Left renal pelvis (tissue), 4 donors: ENCODE data around the gene VAV3. TPM values are rescaled to one million over a fixed set of nuclear protein-coding genes. Genes with fewer than 3 reads are reported as not detected.

Experiments used
- DNase-seq, 4 donors: peaks; one replicate each; pipeline ENCODE4 v3.0.0-alpha.2; 2013; ENCODE audit warnings: low read depth in 4 of 4, low spot score in 3 of 4
- polyA plus RNA-seq, 4 donors: library from polyadenylated mRNA; unstranded; fragments of 120-200 nt; gene quantifications; one replicate each; pipeline ENCODE4 v1.2.1, GENCODE V29; 2013; ENCODE audit not compliant: insufficient read length in 4 of 4

The VAV3 gene
- polyA plus RNA-seq, 4 donors = 4.7 to 142 (median 123) TPM

DNA sequence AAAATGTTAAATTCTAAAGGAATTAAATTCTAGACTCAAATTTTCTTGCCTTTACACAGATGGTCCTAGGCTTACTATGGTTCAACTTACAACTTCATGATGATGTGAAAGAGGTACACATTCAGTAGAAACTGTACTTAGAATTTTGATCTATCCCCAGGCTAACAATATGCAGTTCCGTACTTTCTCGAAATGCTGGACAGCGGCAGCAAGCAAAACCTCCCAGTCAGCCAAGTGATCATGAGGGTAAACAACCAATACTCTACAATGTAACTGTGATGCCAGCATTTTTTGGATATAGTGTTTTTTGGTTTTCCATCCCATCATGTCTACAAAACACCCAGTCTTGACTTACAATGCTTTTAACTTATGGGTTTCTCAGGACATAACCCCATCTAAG lies 25.7 kb downstream of the VAV3 start:
- no peak for DNase-seq

DNA sequence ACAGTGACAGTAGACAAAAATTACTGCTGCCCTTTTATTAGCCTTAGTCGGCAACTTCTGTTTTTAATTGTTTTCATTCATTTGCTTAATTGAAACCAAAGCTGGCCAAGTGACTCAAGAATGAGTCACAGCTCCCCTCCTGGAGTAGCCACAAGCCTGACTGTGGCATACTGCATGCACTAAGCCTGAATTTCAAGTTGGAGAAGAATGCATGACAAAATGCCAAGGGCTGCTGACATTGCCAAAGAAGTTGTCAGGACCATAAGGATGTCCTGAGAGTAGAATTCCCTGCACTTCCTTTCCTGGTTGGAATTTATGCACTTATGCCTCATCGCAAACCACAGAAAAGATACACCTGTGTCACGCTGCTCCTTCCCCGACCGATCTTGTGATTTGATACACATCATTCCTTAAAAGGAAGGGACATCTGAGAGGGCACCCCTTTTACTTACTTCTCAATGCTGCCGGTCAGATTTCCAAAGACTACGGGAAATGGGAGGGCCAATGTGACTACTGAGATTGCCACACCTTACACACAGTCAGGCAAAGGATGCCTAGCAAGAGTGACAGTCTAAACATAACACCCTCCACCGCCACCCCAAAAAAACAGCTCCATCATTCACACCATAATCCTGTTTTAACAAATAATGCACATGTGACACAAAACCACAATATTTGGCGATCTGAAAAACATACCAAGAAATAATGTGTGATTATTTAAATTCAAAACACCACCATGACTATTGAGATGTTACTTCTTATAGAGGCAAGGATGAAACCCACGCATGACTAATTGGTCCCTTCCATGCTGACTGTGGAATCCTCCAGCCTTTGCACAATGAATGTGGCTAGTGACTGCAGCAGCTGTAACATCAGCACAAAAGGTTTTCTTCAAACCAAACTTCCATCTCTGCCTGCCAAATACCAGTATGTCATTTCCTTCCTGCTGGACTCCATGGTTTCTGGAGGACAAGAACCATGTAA lies 28.2 kb downstream of the VAV3 start:
- DNase-seq = no peak

DNA sequence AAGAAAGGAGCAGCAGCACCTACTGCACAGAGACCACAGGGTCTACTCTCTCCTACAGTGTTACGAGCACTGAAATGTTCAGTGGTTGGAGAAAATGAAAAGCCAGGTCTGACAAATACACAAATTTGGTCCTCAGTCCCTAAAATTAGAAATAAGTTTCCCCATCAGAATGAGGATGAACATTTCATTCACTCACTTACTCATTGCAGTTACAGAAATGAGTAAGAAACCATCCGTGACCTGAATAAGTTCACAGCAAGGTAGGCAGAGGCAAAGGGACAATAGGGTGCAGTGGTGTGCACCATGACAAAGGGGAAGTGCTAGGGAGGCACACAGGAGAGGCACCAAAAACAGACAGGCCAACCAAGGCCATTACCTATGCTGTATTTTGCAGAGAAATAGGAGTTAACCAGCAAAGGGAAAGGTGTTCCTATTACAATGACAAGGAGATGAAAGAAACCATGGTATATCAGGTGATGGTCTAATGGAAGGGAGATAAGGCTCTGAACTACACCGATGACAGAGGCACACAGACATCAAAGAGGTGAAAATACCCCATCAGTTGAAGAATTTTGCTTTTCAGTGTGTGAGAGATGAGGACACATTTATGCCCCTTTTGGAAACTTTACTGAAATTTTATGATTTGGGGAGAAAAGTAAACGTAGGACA lies 29.4 kb downstream of the VAV3 start:
- no peak for DNase-seq

DNA sequence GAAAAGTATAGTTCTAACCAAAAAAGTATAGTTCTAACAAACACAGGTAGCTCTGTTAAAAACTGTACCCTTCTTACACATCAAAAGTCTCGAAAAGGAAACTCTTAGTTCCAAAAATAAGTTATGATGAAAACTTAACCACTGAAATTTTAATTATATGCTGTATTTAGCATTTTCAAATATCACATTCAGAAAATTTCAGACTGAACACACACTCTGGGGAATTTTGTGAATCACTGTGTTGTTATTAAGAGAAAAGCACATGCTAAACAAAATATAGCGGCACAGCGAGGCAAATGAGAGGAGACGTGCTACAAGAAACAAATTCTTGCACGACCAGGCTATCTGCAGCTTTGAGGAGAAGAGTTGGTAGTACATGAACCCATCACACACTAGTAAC lies 30.4 kb downstream of the VAV3 start:
- no peak for DNase-seq

DNA sequence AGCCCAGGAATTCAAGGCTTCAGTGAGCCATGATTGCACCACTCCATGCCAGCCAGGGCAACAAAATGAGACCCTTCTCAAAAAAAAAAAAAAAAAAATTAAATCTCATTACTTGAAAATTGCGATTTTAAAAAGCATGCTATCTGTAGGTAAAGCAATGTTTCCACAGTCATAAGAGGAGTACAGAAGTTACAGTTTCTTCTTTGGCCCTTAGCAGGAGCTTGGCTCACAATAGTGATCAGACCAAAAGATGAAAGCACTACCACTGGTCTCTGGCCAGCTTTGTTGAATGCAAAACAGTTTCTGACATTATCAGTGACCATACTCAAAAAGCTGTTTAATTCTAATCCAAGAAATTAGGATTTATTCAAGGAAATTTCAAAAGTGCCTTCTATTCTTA lies 31.2 kb downstream of the VAV3 start:
- no peak for DNase-seq

DNA sequence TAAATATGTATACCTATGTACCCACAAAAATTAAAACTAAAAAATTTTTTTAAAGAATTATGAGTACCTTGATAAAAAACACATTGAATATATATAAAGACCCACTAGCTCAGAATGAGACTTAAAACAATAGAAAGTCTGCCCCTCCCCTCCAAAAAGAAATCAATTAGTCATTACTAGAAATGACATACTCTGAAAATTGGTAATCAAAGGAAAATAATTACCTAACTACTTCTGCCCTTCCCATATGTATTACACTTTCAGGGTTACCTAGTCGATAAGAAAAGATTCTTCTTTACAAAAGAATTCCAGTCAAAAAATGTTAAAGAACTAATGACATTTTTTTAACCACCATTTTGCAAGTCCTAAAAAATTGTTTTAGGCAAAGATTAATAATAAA lies 34.7 kb downstream of the VAV3 start:
- no peak for DNase-seq

DNA sequence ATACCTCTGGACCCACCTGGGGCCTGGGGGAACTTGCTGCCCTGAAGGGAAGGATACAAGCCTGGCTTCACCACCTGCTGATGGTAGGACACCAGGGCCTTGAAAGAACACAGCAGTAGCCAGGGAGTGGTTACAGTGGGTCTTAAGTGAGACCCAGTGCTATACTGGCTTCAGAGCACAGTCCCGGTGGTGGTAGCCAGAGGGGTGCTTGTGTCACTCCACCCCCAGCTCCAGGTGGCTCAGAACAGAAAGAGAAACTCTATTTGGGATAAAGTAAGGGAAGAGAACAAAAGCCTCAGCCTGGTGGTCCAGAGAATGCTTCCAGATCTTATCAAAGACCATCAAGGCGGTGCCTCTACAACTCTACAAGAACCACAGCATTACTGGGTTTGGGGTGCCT lies 37.2 kb downstream of the VAV3 start:
- DNase-seq = no peak

DNA sequence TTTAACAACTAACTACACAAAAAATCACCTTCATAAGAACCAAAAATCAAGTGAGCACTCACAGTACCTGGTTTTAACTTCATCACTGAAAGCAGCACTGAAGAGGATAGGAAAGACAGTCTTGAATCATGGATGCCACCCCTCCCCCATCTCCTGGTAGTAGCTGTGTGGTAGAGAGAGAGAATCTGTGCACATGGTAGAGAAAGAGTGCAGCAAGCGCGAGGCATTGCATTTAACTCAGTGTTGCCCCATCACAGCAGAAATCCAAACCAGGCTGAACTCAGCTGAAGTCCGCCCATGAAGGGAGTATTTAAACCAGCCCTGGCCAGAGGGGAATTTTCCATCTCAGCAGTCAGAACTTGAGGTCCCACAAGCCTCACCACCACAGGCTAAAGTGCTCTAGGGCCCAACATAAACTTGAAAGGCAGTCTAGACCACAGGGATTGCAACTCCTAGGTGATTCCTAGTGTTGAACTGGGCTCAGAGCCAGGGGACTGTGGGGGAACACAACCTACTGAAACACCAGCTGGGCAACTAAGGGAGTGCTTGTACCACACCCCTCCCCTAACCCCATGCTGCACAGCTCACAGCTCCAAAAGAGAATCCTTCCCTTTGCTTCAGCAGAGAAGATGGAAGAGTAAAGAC lies 38.4 kb downstream of the VAV3 start:
- DNase-seq = no peak

DNA sequence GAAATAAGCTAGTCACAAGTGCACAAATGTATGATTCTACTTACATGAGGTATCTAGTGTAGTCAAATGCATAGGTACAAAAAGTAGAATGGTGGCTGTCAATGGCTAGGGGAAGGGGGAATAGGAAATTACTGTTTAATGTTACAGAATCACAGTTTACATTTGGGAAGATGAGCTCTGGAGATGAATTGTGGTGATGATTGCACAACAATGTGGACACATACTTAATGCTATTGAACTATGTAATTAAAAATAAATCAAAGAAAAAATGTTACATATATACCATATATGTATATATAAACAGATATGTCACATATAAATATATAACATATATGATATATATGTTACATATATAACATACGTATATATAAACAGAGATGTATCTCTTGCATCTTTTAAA lies 39.4 kb downstream of the VAV3 start:
- no peak for DNase-seq

DNA sequence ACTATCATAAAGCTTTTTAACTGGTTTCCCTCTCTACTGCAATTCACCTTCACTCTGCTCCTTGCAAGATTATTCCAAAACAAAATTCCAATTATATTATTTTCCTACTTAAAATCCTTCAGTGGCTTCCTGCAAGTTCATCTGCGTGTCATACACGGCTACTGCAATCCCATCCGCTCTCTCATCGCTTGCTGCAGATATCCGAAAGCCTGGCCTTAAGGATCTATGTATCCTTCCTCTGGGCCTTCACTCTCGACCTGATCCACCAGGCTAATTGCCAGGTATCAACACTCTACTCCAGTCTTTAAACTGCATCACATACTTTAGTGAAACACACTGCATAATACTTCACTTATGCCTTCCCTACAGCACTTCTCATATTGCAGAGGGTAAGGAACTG lies 44.0 kb downstream of the VAV3 start:
- no peak for DNase-seq

DNA sequence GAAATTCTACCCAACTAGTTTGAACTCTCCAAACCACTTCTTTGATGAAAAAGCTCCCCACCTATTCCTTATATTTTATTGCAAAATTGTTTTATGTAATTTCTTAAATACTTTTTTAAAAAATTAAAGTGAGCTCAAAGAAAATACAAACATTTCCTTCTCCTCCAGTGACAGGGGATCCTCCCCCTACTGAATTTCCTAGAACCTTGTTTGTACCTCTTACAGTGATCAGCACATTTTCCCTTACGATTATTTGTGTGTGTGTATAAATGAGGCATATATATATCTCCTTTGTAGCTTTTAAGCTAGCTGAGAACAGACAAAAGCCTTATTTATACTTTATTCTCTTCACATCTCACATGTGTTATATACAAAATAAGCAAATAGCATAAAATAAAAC lies 44.4 kb downstream of the VAV3 start:
- DNase-seq = no peak

DNA sequence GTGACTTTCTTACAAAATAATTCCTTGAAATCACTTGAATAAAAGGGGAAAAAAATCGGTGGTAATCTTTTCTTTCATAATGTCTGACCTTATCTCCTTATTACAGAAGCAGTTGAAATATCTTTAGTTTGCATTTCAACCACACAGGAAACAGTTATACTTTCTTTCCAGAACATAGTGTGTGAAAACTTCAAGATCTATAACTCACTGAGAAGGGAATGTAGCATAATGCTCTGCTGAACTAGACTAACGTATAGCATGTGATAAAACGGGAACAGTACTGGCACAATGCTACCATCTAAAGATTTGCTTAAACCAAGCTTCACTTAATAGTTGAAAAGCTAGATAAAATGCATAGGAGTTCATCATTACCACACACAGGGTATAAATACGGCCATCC lies 45.0 kb downstream of the VAV3 start:
- DNase-seq = no peak

DNA sequence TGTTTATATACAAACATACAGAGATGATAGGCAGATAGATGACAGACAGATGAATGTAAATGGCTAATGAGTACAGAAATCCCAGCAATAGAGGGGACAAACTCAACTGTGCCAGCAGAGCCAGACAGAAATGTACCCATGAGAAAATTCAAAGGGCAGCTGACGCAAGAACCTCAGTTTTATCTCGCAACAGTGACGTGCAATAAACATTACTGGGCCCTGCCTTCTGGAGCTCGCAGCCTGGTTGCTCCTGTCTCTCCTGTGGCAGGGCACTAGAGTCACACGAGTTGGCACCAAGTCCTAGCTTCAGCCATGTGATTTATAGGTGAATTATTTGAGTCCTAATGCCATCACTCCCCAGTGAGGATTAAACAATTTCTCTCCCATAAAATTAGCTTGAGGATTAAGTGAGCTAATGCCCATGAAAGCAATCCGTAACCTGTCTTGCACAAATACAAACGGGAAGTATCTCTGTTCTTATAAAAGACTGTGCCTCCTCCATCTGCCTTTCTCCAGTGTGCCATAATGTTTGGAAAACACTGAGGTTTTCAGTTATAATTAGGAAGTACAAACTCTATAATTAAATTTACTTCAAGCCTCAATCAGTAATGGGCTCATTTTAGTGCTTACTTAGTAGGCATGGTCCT lies 50.7 kb downstream of the VAV3 start:
- DNase-seq = no peak

DNA sequence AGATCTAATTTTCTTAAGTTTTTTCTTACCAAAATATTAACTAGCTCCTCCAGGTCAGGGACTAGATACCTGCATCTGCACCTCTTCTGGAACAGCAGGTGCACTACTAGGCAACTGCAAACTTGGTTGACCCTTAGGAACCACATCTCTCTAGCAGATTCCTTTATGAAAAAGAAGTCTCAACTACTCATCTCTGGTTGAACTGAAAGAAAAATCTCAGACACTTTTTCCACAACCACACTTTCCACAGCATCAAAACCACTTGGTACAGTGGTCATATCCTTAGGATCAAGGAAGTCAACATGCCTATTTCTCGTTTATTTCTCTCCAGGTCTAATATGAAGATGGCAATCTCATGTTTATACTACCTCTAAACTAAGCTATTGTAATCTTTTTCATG lies 52.3 kb downstream of the VAV3 start:
- DNase-seq = no peak

DNA sequence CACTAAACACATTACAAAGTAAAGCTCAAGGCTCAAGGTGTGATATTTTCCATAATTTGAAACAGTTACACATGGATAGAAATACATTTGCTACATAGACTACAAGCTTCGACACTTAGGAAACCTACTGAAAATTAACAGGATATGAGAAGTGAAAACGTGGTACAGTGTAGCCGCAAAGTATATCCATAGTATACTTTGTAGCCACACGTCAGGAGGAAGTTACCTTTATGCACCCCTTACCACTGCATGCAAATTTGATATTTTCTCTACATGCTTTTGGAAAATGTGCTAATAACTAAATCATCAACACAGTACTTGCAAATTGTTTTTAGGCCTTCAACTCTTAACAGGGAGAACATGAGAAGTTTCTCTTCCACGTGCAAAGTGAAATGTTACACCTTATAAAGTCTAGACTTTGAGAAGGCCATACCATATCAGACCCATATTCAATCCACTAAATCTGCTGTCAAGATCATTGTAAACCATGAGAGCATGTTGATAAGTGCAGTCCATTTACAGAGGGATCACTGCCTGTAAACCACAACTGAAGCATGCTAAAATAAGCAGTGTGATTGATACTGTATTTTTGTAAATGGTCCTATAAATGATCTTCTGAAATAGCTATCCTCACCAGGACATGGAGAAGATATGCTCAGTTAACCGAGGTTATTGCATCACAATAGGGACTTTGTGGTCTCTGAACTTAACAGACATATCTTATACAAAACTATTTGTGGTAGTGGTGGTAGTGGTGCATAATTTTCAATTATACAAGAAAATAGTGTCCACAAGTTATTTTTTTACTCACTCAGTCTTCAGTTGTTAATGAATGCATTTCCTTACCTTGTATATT lies 64.7 kb downstream of the VAV3 start:
- DNase-seq = no peak

DNA sequence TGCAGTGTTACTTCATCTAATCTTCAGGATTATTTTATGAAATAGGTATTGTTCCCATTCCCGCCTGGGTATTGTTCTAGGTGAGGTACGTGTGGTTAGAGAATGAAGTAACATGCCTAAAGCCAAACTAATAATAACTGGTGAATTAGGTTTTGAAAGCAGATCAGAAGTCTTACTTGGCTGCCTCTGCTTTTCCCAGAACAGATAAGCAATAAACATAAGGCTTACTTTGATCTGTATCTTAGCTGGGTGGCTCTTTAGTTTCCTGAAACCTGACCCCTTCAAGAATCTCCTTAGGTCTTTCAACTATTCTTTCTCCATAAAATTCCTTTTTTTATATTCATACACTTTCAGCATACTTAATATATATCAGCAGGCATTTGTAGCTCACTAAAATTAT lies 65.3 kb downstream of the VAV3 start:
- no peak for DNase-seq

DNA sequence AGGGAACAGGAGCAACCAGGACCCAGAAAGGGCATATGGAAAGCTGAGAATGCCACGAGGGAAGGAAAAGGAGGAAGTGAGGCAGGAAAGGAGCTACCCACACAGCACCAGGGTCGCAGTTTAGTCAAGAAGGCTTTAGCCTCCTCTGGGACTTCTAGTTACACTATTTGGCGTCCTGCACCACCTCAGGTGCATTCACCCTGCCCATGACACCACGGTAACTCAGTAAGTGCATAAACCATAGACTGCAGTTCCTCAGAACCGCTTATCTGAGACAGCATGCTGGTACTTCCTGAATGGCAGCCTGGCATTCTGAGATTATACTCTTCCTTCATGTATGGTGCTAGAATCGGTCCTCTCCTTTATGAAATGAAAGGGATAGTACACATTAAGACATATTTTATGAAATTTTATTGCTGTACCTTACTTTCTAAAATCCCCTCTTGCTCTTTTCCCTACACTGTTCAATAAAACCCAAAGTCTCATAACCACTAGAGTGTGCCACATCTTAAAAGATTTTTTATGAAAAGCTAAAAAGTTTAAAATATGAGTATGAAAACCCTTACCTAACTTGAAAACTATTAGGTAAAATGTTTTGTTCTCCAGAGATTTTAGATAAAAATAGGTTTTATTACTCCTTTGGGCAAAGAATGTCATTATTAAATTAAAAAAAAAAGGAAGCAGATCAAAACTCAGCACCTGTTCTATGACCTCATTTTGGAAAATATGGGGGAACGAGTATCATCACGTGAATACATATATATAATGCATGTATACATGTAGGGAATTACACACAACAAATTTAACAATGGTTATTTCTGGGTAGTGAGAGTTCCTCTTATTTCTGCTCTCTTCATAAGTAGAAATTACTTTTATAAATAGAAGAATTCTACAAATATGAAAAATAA lies 67.3 kb downstream of the VAV3 start:
- no peak for DNase-seq

DNA sequence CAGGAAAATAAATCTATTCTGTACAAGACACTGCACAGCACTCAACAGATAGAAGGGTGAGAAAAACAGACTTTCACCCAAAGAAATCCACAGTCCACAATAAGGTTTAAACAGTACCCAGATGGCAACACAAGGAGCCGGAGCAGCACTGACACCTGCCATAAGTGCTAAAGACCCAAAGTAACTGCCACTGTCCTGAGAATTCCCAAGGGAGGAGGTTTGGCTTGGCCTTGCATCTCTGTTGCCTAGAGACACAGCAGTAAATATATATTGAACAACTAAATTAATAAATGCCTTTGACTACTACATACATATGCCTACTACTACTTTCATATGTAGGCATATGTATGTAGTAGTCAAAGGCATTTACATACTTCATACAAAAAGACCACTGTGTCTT lies 68.0 kb downstream of the VAV3 start:
- DNase-seq = no peak

DNA sequence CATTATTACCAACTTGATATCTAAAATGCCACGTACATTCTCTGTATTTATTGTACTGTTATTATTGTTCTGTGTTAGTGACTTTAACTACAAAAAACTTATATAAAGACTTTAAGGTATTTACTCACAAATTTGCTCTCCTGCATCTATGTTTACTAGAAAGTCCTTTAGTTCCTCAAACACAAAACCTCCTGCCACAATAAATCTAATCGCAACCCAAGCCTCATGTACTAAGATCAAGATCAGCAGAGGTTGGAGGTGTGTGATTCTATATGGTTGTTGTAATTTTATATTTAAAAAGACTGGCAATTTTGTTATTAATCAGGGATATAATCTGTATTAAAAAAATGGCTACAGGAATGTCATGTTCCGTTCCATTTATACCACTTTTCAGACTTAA lies 68.6 kb downstream of the VAV3 start:
- DNase-seq = no peak
